CD4-positive, alpha-beta memory T cell (primary cell): ENCODE measurements around the gene PHF21A. TPM values are rescaled to one million over a fixed set of nuclear protein-coding genes. Genes with fewer than 3 reads are reported as not detected.

Experiments
- CTCF ChIA-PET: fragments of 350-600 bp; sonication (Branson Sonifier 250); formaldehyde crosslinking; loops from one replicate; lab custom pipeline; 2021; ENCODE audit warnings: inconsistent platforms; ENCODE audit not compliant: partially characterized antibody; lab: Charles Lee
- POLR2A ChIA-PET: fragments of 350-600 bp; sonication (Branson Sonifier 250); formaldehyde crosslinking; loops from one replicate; lab custom pipeline; 2021; ENCODE audit not compliant: partially characterized antibody; lab: Charles Lee
- DNase-seq, 5 donors: peaks; one replicate each; pipeline versions ENCODE4 v3.0.0 to v3.0.0-alpha.2; 2020 to 2022; ENCODE audit warnings: mixed read lengths in 1 of 5
- H3K27ac ChIP-seq: one replicate; pipeline ENCODE4 v1.7.0; 2013; ENCODE audit warnings: low read depth, low read length
- H3K27me3 ChIP-seq: 2 replicates; pipeline ENCODE4 v1.7.0; 2013; ENCODE audit warnings: mild to moderate bottlenecking, low read length, moderate library complexity; ENCODE audit not compliant: insufficient read depth
- H3K36me3 ChIP-seq: 2 replicates; pipeline ENCODE4 v1.7.0; 2013; ENCODE audit warnings: mild to moderate bottlenecking, low read length, moderate library complexity; ENCODE audit not compliant: insufficient read depth
- H3K4me1 ChIP-seq: 2 replicates; pipeline ENCODE4 v1.7.0; 2013; ENCODE audit warnings: mild to moderate bottlenecking, low read length, moderate library complexity; ENCODE audit not compliant: insufficient read depth
- H3K4me3 ChIP-seq, 2 donors: one replicate each; pipeline ENCODE4 v1.7.0; 2013; ENCODE audit warnings: low read length in 2 of 2, mild to moderate bottlenecking in 1 of 2
- H3K9me3 ChIP-seq, 2 donors: one replicate each; pipeline ENCODE4 v1.7.0; 2013; ENCODE audit warnings: low read length in 2 of 2, control low read depth in 1 of 2; ENCODE audit not compliant: control insufficient read depth in 1 of 2
- H3K27ac Mint-ChIP-seq, 7 donors: one replicate each; pipeline ENCODE4 v1.8.0; 2020 to 2021; ENCODE audit warnings: mixed read lengths in 7 of 7, mild to moderate bottlenecking in 6 of 7, inconsistent platforms in 3 of 7, moderate library complexity in 3 of 7
- H3K27me3 Mint-ChIP-seq, 2 donors: one replicate each; pipeline ENCODE4 v1.8.0; 2020 to 2021; ENCODE audit warnings: mixed read lengths in 2 of 2
- H3K36me3 Mint-ChIP-seq, 2 donors: one replicate each; pipeline ENCODE4 v1.8.0; 2020 to 2021; ENCODE audit warnings: mixed read lengths in 2 of 2, inconsistent platforms in 1 of 2, mild to moderate bottlenecking in 1 of 2
- H3K4me1 Mint-ChIP-seq, 4 donors: one replicate each; pipeline ENCODE4 v1.8.0; 2020 to 2021; ENCODE audit warnings: mixed read lengths in 4 of 4, mild to moderate bottlenecking in 1 of 4
- H3K4me3 Mint-ChIP-seq, 8 donors: one replicate each; pipeline ENCODE4 v1.8.0; 2020 to 2021; ENCODE audit warnings: mixed read lengths in 8 of 8, mild to moderate bottlenecking in 7 of 8, moderate library complexity in 6 of 8, inconsistent platforms in 3 of 8
- H3K9me3 Mint-ChIP-seq, 8 donors: one replicate each; pipeline ENCODE4 v1.8.0; 2020 to 2021; ENCODE audit warnings: mixed read lengths in 8 of 8, mild to moderate bottlenecking in 5 of 8, inconsistent platforms in 3 of 8, moderate library complexity in 1 of 8
- intact Hi-C: fragments of 100-400 bp; cut with micrococcal nuclease; formaldehyde crosslinking; loops from one replicate; pipeline ENCODE4 v1.15.1; 2023
- polyA plus RNA-seq, 2 donors: library from polyadenylated mRNA; unstranded; fragments of 300-500 nt; fragmentation: Illumina TruSeq; gene quantifications; one replicate each; pipeline ENCODE4 v1.2.3, GENCODE V29; 2021
- total RNA-seq, 2 experiments: library from RNA; stranded (reverse); gene quantifications; one replicate each; pipeline ENCODE4 v1.2.3, GENCODE V29; 2021

The PHF21A gene
- total RNA-seq (10 to 100 TPM; 66.1 to 68.4 TPM), polyA plus RNA-seq (10 to 100 TPM in 1 of 2 donors, 1 to 10 TPM in 1; 3.7 to 19.6 TPM)

DNA sequence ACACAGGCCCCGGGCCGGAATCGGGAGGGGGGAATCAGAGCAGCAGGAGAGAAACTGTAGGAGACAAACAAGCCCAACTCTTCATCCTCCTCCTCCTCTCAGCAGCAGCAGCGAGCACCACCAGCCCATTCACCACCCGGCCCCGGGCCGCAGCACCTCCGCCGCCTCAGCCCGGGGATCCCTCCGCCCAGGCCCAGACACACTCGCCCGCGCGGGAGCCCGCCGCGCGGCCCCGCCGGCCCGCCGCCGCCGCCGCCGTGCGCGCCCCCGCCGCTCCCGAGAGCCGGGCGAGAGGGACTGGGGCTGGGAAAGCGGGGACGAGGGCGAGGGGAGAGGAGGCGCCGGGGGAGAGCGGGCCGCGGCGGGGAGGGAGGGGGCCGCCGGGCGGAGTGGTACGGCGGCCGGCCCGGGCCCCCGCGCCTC lies at the start of gene PHF21A:
Gene PHF21A (minus strand): TSS at position 154 of the 423 bp plus-strand sequence. CDS start 37,235 bp downstream, outside the sequence.
- Histone ChIP-seq H3K4me3 (peak within 1 kb of the TSS; percentile 63 to 73), H3K36me3 (no peaks in the 10 kb centered on the region), H3K27me3 (no peaks in the 10 kb centered on the region), H3K27ac (peak within 1 kb of the TSS; percentile 65), H3K4me1 (peaks cover 36% of the 10 kb centered on the region), H3K9me3 (no peaks in the 10 kb centered on the region)
- DNase-seq: peak; percentile 88 to 91 (median 90)
- H3K27ac Mint-ChIP-seq: peak within 1 kb of the TSS; percentile 94 to 98 (median 95)
- intact Hi-C loops: loop anchor here (2.0 to 5.0 kb wide), 2 partner anchors 204 to 227 kb away; partner anchors contain the start of gene PEX16
- H3K4me3 Mint-ChIP-seq: peak within 1 kb of the TSS; percentile 93 to 96 (median 94)
- POLR2A ChIA-PET: interaction anchor here (0.6 to 1.7 kb wide), 10 partner anchors 8 to 496 kb away, joined by 3 to 5 read pairs (median 3); partner anchors contain the start of gene ATG13
- peaks cover 0 to 2% (median 0%) of the 10 kb centered on the region in 8 donors for H3K9me3 Mint-ChIP-seq
- peaks cover 0 to 3% of the 10 kb centered on the region in 2 donors for H3K27me3 Mint-ChIP-seq
- H3K4me1 Mint-ChIP-seq: peaks cover 28 to 51% (median 32%) of the 10 kb centered on the region in 4 donors
- CTCF ChIA-PET: interaction anchor here (0.7 to 1.0 kb wide), 4 partner anchors 9 to 208 kb away, joined by 3 read pairs; no protein-coding TSS in a partner anchor
- H3K36me3 Mint-ChIP-seq: peaks cover 0 to 16% of the 10 kb centered on the region in 2 donors

DNA sequence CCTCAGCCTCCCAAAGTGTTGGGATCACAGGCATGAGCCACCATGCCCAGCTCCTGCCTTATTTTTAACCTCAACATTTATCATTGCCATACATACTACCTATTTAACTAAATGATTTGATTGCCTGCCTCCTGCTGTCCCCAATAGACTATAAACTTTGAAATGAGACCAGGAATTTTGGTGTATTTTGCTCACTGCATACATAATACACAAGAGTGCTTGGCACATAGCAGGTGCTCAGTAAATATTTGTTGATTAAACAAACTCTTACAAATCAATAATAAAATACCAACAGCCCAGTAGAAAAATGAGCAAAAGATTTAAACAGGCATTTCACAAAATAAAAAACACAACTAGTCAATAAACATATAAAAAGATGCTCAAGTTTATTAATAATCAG lies 49.5 kb upstream of the PHF21A start:
- H3K27ac Mint-ChIP-seq: no peak overlapping the region
- CTCF ChIA-PET: no interaction called here
- POLR2A ChIA-PET: no interaction called here
- Histone ChIP-seq H3K4me3 (no peak overlapping the region), H3K36me3 (no peaks in the 10 kb centered on the region), H3K9me3 (no peaks in the 10 kb centered on the region), H3K27ac (no peak overlapping the region), H3K27me3 (no peaks in the 10 kb centered on the region), H3K4me1 (no peaks in the 10 kb centered on the region)
- intact Hi-C loops: no loop called here
- H3K9me3 Mint-ChIP-seq: peaks cover 0 to 2% (median 0%) of the 10 kb centered on the region in 8 donors
- no peaks in the 10 kb centered on the region for H3K36me3 Mint-ChIP-seq
- DNase-seq: no peak
- H3K4me1 Mint-ChIP-seq: no peaks in the 10 kb centered on the region
- peaks cover 12 to 18% of the 10 kb centered on the region in 2 donors for H3K27me3 Mint-ChIP-seq
- H3K4me3 Mint-ChIP-seq: no peak overlapping the region

DNA sequence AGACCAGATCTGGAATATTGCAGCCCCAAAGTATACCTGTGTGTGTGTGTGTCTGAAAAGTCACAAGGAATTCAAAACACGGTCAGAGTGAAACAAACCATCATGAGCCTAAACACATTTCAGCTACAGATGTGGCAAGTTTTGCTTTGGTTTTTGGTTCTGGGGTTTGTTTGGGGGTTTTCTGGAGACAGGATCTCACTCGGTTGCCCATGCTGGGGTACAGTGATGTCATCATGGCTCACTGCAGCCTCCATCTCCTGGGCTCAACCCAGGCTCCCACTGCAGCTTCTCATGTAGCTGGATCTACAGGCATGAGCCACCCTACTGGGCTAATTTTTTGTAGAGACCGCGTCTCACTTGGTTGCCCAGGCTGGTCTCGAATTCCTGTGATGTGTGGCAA lies 41.4 kb upstream of the PHF21A start:
- Histone ChIP-seq H3K36me3 (no peaks in the 10 kb centered on the region), H3K27me3 (no peaks in the 10 kb centered on the region), H3K9me3 (no peaks in the 10 kb centered on the region), H3K27ac (no peak overlapping the region), H3K4me1 (no peaks in the 10 kb centered on the region), H3K4me3 (no peak overlapping the region)
- Mint-ChIP-seq H3K27ac (no peak overlapping the region), H3K36me3 (no peaks in the 10 kb centered on the region), H3K4me3 (no peak overlapping the region), H3K27me3 (peaks cover 36 to 47% of the 10 kb centered on the region in 2 donors), H3K9me3 (peaks cover 0 to 2% (median 0%) of the 10 kb centered on the region in 8 donors), H3K4me1 (no peaks in the 10 kb centered on the region)
- DNase-seq: no peak
- ChIA-PET POLR2A (no interaction called here), CTCF (no interaction called here)
- intact Hi-C loops: no loop called here

DNA sequence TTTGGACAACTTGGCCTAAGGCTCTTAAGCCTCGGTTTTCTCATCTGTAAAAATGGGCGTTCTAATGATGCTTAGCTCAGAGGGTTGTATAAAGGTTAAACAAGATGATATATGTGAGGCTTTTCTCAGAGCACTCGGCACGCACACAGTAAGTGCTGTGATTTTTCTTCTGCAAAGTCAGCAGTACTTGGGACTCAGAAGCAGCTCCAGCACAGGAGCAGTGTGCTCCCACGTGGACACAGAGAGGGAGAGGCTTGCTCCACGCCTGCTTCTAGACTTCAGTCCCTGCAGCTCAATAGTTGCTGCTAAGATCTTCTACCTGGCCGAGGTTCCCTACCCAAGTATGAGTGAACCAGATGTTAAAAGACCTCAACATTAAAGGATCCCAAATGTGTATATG lies 39.9 kb upstream of the PHF21A start:
- no peaks in the 10 kb centered on the region for H3K9me3 ChIP-seq
- H3K36me3 ChIP-seq: no peaks in the 10 kb centered on the region
- no peaks in the 10 kb centered on the region for H3K4me1 ChIP-seq
- POLR2A ChIA-PET: no interaction called here
- no peak overlapping the region for H3K27ac Mint-ChIP-seq
- intact Hi-C loops: no loop called here
- CTCF ChIA-PET: interaction anchor here (1.3 kb wide), 1 partner anchor 196 kb away, joined by 5 read pairs; no protein-coding TSS in a partner anchor
- H3K4me3 Mint-ChIP-seq: no peak overlapping the region
- H3K4me1 Mint-ChIP-seq: no peaks in the 10 kb centered on the region
- DNase-seq: no peak
- no peak overlapping the region for H3K4me3 ChIP-seq
- H3K36me3 Mint-ChIP-seq: no peaks in the 10 kb centered on the region
- peaks cover 32 to 46% of the 10 kb centered on the region in 2 donors for H3K27me3 Mint-ChIP-seq
- peaks cover 0 to 4% (median 0%) of the 10 kb centered on the region in 8 donors for H3K9me3 Mint-ChIP-seq
- no peaks in the 10 kb centered on the region for H3K27me3 ChIP-seq
- no peak overlapping the region for H3K27ac ChIP-seq

DNA sequence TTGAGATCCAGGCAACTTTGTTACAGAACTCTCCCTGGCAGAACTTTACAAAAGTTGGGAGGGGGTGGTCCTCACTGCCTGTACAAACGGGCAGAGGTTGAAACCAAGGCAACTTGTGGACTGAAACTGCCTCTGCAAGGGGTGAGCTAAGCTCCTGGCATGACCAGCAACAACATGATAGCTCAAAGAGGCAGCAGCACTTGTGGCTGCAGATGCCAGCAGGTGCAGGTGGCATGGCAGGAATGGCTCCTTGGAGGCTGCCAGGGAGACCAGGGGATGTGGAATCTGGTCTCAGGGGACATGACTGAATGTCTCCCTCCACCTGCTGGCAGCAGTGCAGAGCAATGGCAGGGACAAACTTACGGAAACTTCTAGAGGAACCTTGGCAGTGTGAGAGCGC lies 38.8 kb upstream of the PHF21A start:
- CTCF ChIA-PET: interaction anchor here (1.3 kb wide), 1 partner anchor 195 kb away, joined by 5 read pairs; no protein-coding TSS in a partner anchor
- Histone ChIP-seq H3K27ac (no peak overlapping the region), H3K4me3 (no peak overlapping the region), H3K27me3 (no peaks in the 10 kb centered on the region), H3K9me3 (no peaks in the 10 kb centered on the region), H3K4me1 (no peaks in the 10 kb centered on the region), H3K36me3 (no peaks in the 10 kb centered on the region)
- DNase-seq: no peak
- intact Hi-C loops: no loop called here
- no peaks in the 10 kb centered on the region for H3K36me3 Mint-ChIP-seq
- no peaks in the 10 kb centered on the region for H3K4me1 Mint-ChIP-seq
- peaks cover 0 to 4% (median 0%) of the 10 kb centered on the region in 8 donors for H3K9me3 Mint-ChIP-seq
- no peak overlapping the region for H3K27ac Mint-ChIP-seq
- peaks cover 32 to 40% of the 10 kb centered on the region in 2 donors for H3K27me3 Mint-ChIP-seq
- H3K4me3 Mint-ChIP-seq: no peak overlapping the region
- POLR2A ChIA-PET: no interaction called here

DNA sequence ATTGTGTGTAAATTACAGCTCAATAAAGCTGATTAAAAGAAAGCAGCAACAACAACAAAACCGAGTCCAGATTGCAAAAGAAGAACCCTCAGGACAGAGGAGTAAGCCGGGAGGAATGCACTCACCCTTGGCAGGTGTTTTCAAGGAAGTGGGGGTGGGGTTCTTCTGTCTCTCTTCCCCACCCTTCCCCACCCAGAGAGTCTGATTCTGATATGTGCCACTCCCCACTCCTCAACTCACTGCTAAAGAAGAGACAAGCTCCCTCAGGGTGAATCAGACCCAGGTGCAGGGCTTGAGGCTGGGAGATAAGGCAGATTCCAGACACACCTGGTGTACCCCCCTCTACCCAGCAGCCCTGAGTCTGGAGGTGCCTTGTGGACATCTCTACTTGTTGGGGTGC lies 38.4 kb upstream of the PHF21A start:
- no peak overlapping the region for H3K4me3 Mint-ChIP-seq
- peaks cover 31 to 38% of the 10 kb centered on the region in 2 donors for H3K27me3 Mint-ChIP-seq
- no peak for DNase-seq
- no peaks in the 10 kb centered on the region for H3K36me3 Mint-ChIP-seq
- H3K27ac ChIP-seq: no peak overlapping the region
- H3K9me3 ChIP-seq: no peaks in the 10 kb centered on the region
- CTCF ChIA-PET: interaction anchor here (1.3 kb wide), 1 partner anchor 194 kb away, joined by 5 read pairs; no protein-coding TSS in a partner anchor
- no peak overlapping the region for H3K27ac Mint-ChIP-seq
- H3K4me1 Mint-ChIP-seq: no peaks in the 10 kb centered on the region
- no peaks in the 10 kb centered on the region for H3K4me1 ChIP-seq
- no peak overlapping the region for H3K4me3 ChIP-seq
- H3K9me3 Mint-ChIP-seq: peaks cover 0 to 4% (median 0%) of the 10 kb centered on the region in 8 donors
- POLR2A ChIA-PET: no interaction called here
- no peaks in the 10 kb centered on the region for H3K27me3 ChIP-seq
- no peaks in the 10 kb centered on the region for H3K36me3 ChIP-seq
- intact Hi-C loops: no loop called here

DNA sequence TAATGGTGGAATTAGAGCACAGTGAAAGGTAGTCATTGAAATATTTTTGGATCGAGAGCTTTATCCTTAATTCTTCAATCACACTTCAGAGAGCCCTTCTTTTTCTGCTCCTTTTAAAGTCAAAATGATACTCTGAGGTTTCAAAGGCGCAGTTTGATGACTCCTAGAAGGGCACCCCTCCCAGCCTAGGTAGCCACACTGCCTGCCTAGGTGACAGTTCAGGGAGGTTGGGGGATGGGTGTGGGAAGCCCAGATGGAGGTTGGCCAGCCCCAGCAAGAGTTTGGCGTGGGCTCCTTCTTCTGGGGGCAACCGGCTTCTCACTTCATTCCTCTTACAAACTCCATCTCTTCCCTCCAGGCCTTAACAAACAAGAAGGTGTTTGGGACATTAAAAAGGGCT lies 28.6 kb upstream of the PHF21A start:
- Histone ChIP-seq H3K27me3 (no peaks in the 10 kb centered on the region), H3K27ac (no peak overlapping the region), H3K4me3 (no peak overlapping the region), H3K36me3 (no peaks in the 10 kb centered on the region), H3K9me3 (no peaks in the 10 kb centered on the region), H3K4me1 (no peaks in the 10 kb centered on the region)
- Mint-ChIP-seq H3K36me3 (no peaks in the 10 kb centered on the region), H3K27me3 (peaks cover 6 to 10% of the 10 kb centered on the region in 2 donors), H3K4me1 (no peaks in the 10 kb centered on the region), H3K9me3 (peaks cover 0 to 5% (median 0%) of the 10 kb centered on the region in 8 donors), H3K4me3 (no peak overlapping the region), H3K27ac (no peak overlapping the region)
- ChIA-PET CTCF (no interaction called here), POLR2A (no interaction called here)
- no peak for DNase-seq
- intact Hi-C loops: no loop called here
